Rectal smooth muscle tissue (tissue), 1 donor: ENCODE results near the gene CENPK.
"Not testable (repeated sequence)": the region's sequence is repeated elsewhere in the genome, so short reads cannot be mapped to it uniquely, and the experiment has no call there.

Source experiments
- H3K27ac ChIP-seq: one replicate; pipeline ENCODE4 v1.7.0; 2013; ENCODE audit warnings: low read depth, low read length, inconsistent platforms
- H3K27me3 ChIP-seq: one replicate; pipeline ENCODE4 v1.7.0; 2013; ENCODE audit warnings: low read length; ENCODE audit not compliant: control insufficient read depth, insufficient read depth
- H3K36me3 ChIP-seq: one replicate; pipeline ENCODE4 v1.7.0; 2013; ENCODE audit warnings: low read length; ENCODE audit not compliant: control insufficient read depth, insufficient read depth
- H3K4me1 ChIP-seq: one replicate; pipeline ENCODE4 v1.7.0; 2013; ENCODE audit warnings: low read length; ENCODE audit not compliant: control insufficient read depth, insufficient read depth
- H3K4me3 ChIP-seq: one replicate; pipeline ENCODE4 v1.7.0; 2013; ENCODE audit warnings: low read length
- H3K9ac ChIP-seq: one replicate; pipeline ENCODE4 v1.7.0; 2013; ENCODE audit warnings: low read length

Gene CENPK

DNA sequence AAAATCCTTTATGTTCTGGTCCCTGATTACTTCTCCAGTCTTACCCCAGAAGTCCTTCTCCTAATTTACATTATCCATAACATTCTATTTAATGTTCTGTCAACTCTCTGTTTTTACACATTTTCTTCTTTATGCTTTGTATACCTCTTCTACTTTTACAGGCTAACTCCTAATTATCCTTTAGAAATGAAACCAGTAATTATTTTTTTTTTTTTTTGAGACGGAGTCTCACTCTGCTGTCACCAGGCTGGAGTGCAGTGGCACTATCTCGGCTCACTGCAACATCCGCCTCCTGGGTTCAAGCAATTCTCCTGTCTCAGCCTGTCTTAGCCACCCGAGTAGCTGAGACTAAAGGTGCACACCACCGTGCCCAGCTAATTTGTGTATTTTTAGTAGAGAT is 9.0 kb downstream of the CENPK start:
- Histone ChIP-seq H3K4me3 (no peak overlapping the region), H3K9ac (no peak overlapping the region), H3K4me1 (no peaks in the 10 kb centered on the region), H3K27ac (no peak overlapping the region), H3K36me3 (no peaks in the 10 kb centered on the region), H3K27me3 (no peaks in the 10 kb centered on the region)

DNA sequence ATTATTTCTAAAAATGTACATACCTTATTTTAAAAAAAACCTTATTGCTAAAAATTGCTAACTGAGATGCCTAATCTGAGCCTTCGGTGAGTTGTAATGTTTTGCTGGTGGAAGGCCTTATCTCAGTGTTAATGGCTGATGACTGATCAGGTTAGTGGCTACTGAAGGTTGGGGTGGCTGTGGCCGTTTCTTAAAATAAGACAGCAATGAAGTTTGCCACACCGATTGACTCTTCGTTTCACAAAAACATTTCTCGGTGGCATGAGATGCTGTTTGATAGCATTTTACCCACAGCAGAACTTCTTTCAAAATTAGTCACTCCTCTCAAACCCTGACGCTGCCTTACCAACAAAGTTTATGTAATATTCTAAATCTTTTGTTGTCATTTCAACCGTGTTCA is 14.7 kb downstream of the CENPK start:
- no peak overlapping the region for H3K27ac ChIP-seq
- no peaks in the 10 kb centered on the region for H3K36me3 ChIP-seq
- H3K9ac ChIP-seq: no peak overlapping the region

DNA sequence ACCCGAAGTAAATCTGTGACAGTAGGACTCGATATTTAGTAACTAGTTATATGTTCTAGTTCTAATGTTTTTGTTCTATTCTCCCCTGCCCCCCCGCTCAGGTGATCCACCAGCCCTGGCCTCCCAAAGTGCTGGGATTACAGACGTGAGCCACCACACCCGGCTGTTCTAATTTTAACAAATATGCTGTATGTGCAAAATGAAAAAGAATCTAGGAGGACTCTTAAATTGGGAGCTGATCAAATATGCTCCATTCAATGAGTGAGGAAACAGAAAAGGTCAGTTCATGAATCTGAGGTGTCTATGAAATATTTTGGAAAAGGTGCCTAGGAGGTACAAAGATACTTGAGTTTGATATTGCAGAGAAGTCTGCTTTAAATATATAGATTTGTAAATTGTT is 16.8 kb downstream of the CENPK start:
- Histone ChIP-seq H3K27ac (no peak overlapping the region), H3K9ac (no peak overlapping the region), H3K4me3 (no peak overlapping the region), H3K36me3 (no peaks in the 10 kb centered on the region), H3K4me1 (no peaks in the 10 kb centered on the region), H3K27me3 (no peaks in the 10 kb centered on the region)

More for the DNA sequence above, 14.7 kb downstream of the CENPK start:
- Histone ChIP-seq H3K4me1 (no peaks in the 10 kb centered on the region), H3K27me3 (no peaks in the 10 kb centered on the region), H3K4me3 (no peak overlapping the region)

DNA sequence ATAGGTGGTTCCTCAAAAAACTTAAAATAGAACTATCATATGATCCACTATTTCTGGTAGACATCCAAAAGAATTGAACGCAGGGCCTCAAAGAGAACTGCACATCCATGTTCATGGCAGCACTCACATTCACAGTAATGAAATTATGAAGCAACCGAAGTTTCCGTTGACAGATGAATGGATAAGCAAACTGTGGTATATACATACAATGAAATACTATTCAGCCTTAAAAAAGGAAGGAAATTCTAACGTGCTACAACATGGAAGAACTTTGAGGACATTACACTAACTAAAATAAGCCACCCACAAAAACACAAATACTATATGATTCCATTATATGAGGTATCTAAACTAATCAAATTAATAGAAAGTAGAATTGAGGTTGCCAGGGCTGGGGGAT is 18.5 kb downstream of the CENPK start:
- Histone ChIP-seq H3K4me3 (no peak overlapping the region), H3K27ac (no peak overlapping the region), H3K27me3 (no peaks in the 10 kb centered on the region), H3K4me1 (no peaks in the 10 kb centered on the region), H3K36me3 (no peaks in the 10 kb centered on the region), H3K9ac (no peak overlapping the region)

DNA sequence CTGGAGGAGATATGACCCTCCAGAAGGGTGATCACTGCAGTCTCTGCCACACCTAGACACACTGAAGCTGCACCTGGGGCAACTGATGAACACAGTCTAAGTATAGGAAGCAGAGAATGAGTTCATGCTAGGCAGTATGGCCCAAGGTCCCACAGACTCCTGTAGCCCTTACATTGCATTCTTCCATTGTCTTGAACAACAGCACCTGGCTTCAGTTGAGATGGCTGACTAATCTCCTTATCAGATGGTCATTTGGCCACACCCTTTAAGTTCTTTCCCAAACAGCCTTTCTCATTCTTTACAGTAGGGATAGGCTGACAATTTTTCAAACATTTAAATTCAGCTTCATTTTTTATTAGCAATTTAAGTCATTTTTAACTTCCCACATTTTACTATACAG is 23.1 kb downstream of the CENPK start:
- no peak overlapping the region for H3K9ac ChIP-seq
- no peaks in the 10 kb centered on the region for H3K36me3 ChIP-seq
- H3K4me1 ChIP-seq: no peaks in the 10 kb centered on the region
- H3K27ac ChIP-seq: no peak overlapping the region
- no peak overlapping the region for H3K4me3 ChIP-seq
- H3K27me3 ChIP-seq: no peaks in the 10 kb centered on the region

DNA sequence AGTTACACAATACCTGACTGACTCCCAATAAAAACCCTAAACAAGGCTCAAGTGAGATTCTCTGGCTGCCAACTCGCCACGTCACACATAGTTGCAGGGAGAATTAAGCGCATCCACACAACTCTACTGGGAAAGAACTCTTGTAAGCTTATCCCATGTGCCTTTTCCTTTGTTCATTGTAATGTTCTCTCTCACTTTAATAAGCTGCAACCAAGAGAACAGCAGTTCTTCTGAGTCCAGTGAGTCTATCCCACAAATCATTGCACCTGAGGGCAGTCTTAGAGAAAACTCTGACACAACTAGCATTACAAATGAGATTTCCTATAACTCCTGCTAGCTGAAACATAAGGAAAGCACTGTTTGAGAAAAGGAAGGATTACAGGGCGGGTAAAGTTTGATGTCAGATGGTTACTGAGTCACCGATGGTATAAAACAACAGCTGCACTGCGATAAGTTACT is 27.4 kb downstream of the CENPK start:
- no peak overlapping the region for H3K4me3 ChIP-seq

DNA sequence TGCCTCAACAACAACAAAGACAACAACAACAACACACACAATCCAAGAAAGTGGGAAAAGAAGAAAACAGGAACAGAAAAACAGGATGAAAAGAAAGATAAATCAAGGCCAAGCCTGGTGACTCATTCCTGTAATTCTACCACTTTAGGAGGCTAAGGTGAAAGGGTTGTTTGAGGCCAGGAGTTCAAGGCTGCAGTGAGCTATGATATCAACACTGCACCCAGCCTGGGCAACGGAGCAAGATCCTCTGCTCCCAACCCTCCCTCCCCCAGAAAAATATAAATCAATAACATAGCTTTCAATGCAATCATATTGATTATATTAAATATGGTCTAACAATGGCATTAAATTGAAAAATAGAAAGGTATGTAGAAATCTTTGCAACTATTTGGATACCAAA is 32.1 kb downstream of the CENPK start:
- no peaks in the 10 kb centered on the region for H3K36me3 ChIP-seq
- H3K4me3 ChIP-seq: no peak overlapping the region
- H3K27me3 ChIP-seq: no peaks in the 10 kb centered on the region
- H3K27ac ChIP-seq: no peak overlapping the region
- H3K9ac ChIP-seq: no peak overlapping the region
- H3K4me1 ChIP-seq: no peaks in the 10 kb centered on the region

More for the DNA sequence above, 27.4 kb downstream of the CENPK start:
- Histone ChIP-seq H3K27me3 (no peaks in the 10 kb centered on the region), H3K27ac (no peak overlapping the region), H3K36me3 (no peaks in the 10 kb centered on the region), H3K4me1 (no peaks in the 10 kb centered on the region), H3K9ac (no peak overlapping the region)

DNA sequence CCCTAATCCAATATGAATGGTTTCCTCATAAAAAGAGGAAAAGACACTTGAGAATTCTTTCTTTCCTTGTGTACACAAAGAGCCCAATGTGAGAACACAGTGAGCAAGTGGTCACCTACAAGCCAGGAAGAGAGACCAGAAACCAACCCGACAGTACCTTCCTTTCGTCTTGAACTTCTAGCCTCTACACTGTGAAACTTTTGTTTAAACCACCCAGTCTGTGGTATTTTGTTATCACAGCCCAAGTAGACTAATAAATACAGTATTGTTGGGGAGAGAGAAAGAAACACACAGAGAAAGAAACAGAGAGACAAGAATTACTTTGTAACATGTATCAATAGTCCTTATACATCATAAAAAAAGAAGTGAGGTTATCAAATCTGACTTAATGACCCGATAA is 37.2 kb downstream of the CENPK start:
- no peaks in the 10 kb centered on the region for H3K4me1 ChIP-seq
- H3K4me3 ChIP-seq: no peak overlapping the region
- no peaks in the 10 kb centered on the region for H3K36me3 ChIP-seq
- H3K9ac ChIP-seq: no peak overlapping the region
- no peak overlapping the region for H3K27ac ChIP-seq
- no peaks in the 10 kb centered on the region for H3K27me3 ChIP-seq

DNA sequence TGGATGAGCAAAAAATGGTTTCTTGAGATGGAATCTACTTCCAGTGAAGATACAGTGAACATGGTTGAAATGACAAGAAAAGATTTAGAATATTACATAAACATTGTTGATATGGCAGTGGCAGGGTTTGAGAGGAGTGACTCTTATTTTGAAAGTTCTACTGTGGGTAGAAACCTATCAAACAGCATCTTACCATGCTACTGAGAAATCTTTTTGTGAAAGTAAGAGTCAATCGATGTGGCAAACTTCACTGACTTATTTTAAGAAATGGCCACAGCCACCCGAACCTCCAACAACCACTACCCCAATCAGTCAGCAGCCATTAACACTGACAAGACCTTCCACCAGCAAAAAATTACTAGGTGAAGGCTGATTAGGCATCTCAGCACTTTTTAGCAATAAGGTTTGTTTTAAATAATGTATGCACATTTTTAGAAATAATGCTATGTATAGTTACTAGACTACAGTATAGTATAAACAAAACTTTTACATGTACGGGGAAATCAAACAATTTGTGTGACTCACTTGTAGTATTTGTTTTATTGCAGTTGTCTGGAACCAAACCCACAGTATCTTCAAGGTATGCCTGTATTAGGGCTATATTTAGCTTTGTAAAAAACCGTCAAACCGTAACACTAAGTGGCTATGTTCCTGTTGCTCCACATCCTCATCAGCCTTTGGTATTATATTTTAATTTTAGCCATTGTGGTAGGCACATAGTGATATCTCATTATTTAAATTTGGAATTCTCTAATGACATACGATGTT is 50.6 kb downstream of the CENPK start:
- Histone ChIP-seq H3K27me3 (no peaks in the 10 kb centered on the region), H3K4me3 (no peak overlapping the region), H3K36me3 (no peaks in the 10 kb centered on the region), H3K4me1 (no peaks in the 10 kb centered on the region), H3K9ac (no peak overlapping the region), H3K27ac (no peak overlapping the region)

DNA sequence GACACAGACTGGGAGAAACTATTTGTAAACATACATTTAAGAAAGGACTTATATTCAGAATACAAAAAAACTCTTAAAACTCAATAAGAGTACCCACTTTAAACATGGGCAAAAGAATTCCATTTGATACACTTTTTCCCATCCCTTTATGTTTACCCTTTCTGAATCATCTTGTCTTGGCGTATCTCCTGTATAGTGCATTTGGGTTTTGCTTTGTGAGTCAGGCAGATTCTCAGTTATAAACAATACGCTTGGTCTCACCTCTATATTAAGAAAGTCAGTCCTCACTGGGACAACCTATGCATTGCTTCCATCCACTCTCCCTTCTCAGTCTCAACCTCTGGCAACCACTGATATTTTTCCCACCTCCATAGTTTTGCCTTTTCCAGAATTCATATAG is 54.0 kb downstream of the CENPK start:
- no peak overlapping the region for H3K27ac ChIP-seq
- H3K9ac ChIP-seq: no peak overlapping the region
- no peaks in the 10 kb centered on the region for H3K36me3 ChIP-seq
- H3K4me1 ChIP-seq: no peaks in the 10 kb centered on the region
- no peaks in the 10 kb centered on the region for H3K27me3 ChIP-seq
- no peak overlapping the region for H3K4me3 ChIP-seq

DNA sequence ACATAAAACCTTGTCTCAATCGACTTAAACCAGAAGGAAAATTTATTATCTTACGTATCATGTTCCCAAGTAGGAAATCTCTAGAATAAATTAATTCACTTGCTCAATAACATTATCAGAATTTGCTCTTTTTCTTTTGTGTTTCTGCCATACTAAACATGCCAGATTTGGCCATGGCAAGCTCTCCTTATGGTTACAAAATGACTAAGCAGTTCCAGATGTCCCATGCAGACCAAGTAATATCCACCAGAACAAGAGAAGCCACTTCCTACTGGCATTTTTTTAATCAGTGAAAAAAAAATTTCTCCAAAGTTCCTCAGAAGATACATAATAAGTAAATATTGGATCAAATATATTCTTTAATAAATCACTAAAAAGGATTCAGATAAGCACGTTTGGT is 56.0 kb downstream of the CENPK start:
- no peaks in the 10 kb centered on the region for H3K4me1 ChIP-seq
- H3K36me3 ChIP-seq: no peaks in the 10 kb centered on the region
- no peak overlapping the region for H3K4me3 ChIP-seq
- no peak overlapping the region for H3K27ac ChIP-seq
- no peak overlapping the region for H3K9ac ChIP-seq
- no peaks in the 10 kb centered on the region for H3K27me3 ChIP-seq

DNA sequence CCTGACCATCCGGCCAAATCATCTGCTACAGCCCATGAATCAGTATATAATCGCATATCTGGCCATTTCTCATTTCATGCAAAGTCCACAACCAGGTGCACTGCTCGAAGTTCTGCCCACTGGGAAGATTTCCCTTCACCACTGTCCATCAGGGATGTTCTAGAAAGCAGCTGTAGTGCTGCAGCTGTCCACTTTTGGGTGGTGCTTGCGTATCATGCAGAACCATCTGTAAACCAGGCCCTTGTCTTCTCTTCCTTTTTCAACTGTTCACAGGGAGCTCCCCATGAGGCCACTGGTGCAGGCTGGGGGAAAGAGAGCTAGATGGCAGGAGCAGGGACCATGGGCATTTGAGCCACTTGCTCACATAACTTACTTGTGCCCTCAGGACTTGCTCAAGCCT is 73.8 kb downstream of the CENPK start:
- no peak overlapping the region for H3K4me3 ChIP-seq

DNA sequence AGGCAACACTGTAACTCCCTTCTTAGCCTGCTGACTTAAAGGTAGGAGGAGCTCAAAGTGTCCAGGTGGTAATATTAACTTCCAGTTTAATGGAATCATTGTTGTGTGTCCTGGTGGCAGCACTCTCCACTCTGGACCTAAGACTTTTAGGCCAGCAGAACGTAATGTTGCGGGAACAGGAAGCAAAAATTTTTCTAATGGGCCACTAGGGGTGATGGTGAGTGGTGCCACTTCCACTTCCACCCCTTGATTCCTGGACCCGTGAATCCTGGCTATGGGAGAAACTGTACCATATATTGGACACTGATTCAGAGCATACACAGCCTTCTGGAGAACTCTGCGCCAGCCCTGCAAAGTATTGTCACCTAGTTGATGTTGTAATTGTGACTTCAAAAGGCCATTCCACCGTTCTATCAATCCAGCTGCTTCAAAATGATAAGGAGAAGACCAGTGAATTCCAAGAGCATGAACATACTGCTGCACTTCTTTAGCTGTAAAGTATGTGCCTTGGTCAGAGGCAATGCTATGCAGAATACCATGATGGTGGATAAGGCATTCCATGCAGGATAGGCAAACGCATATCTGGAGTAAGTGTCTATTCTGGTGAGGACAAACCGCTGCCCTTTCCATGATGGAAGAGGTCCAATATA is 74.8 kb downstream of the CENPK start:
- not testable (repeated sequence) for H3K36me3 ChIP-seq, H3K4me1 ChIP-seq, H3K27ac ChIP-seq, H3K27me3 ChIP-seq, H3K4me3 ChIP-seq, H3K9ac ChIP-seq

More for the DNA sequence above, 73.8 kb downstream of the CENPK start:
- H3K9ac ChIP-seq: no peak overlapping the region
- H3K36me3 ChIP-seq: no peaks in the 10 kb centered on the region
- H3K27me3 ChIP-seq: no peaks in the 10 kb centered on the region
- no peaks in the 10 kb centered on the region for H3K4me1 ChIP-seq
- no peak overlapping the region for H3K27ac ChIP-seq
